Right atrium auricular region (tissue), 2 donors: ENCODE results near the gene SMPDL3B. TPM values are rescaled to one million over a fixed set of nuclear protein-coding genes. Genes with fewer than 3 reads are reported as not detected.
A peak's percentile ranks its signal among the peaks of the same experiment; 100 is the strongest.

Experiments used
- DNase-seq: peaks from one replicate; pipeline ENCODE4 v3.0.0-alpha.2; 2019; ENCODE audit warnings: low spot score
- H3K27ac ChIP-seq, 2 donors: fragments of 200-600 bp; sonication (generic); 1 replicate in 1 of 2; 2 replicates in 1 of 2; pipeline ENCODE4 v1.5.1; 2016 to 2019
- H3K27me3 ChIP-seq, 2 donors: fragments of 200-600 bp; sonication (generic); one replicate each; pipeline versions ENCODE4 v1.5.1 to v1.6.0; 2017 to 2019
- H3K36me3 ChIP-seq: fragments of 200-600 bp; sonication (generic); one replicate; pipeline ENCODE4 v1.5.1; 2016
- H3K4me1 ChIP-seq, 2 donors: fragments of 200-600 bp; sonication (generic); one replicate each; pipeline versions ENCODE4 v1.5.1 to v1.6.0; 2017 to 2019
- H3K4me3 ChIP-seq, 2 donors: fragments of 200-600 bp; sonication (generic); 1 replicate in 1 of 2; 2 replicates in 1 of 2; pipeline ENCODE4 v1.5.1; 2017 to 2019; ENCODE audit warnings: mild to moderate bottlenecking in 1 of 2, moderate library complexity in 1 of 2
- H3K9me3 ChIP-seq, 2 donors: fragments of 200-600 bp; sonication (generic); one replicate each; pipeline ENCODE4 v1.5.1; 2019
- CTCF ChIP-seq, 2 donors: fragments of 200-600 bp; sonication (generic); IDR thresholded peaks; one replicate each; pipeline ENCODE4 v1.5.1; 2019; ENCODE audit warnings: antibody characterized with exemption in 2 of 2
- total RNA-seq, 2 donors: library from RNA; depleted of rRNA; stranded (reverse); fragments of >200 nt; gene quantifications; one replicate each; pipeline ENCODE4 v1.1.0, GENCODE V29; 2016

SMPDL3B gene
- total RNA-seq, 2 donors from 2014 or later: 0.78 to 6.7 TPM

- TF ChIP-seq CTCF (IDR thresholded peaks at IDR 0.05): no peak
- no peaks in the 10 kb centered on the region for H3K27me3 ChIP-seq
- no peak overlapping the region for H3K4me3 ChIP-seq
- H3K4me1 ChIP-seq: peaks cover 0 to 14% of the 10 kb centered on the region in 2 donors
- peaks cover 16% of the 10 kb centered on the region for H3K36me3 ChIP-seq
- H3K27ac ChIP-seq: peak overlapping the region in 1 of 2 donors; percentile 33
- H3K9me3 ChIP-seq: no peaks in the 10 kb centered on the region
- no peak for DNase-seq
Observed at GRCh38 chr1:27972141-27972540, 37.3 kb downstream of the SMPDL3B start.

- Histone ChIP-seq H3K27me3 (no peaks in the 10 kb centered on the region), H3K27ac (no peak overlapping the region), H3K36me3 (peaks cover 15% of the 10 kb centered on the region), H3K4me1 (peaks cover 0 to 14% of the 10 kb centered on the region in 2 donors), H3K9me3 (no peaks in the 10 kb centered on the region), H3K4me3 (no peak overlapping the region)
- no peak for DNase-seq
- no peak for TF ChIP-seq CTCF (IDR thresholded peaks at IDR 0.05)
Observed at GRCh38 chr1:27973771-27974416, 39.1 kb downstream of the SMPDL3B start.

GRCh38 chr1:27974417-27974781, 39.6 kb downstream of the SMPDL3B start:
- peaks cover 0 to 16% of the 10 kb centered on the region in 2 donors for H3K4me1 ChIP-seq
- H3K27me3 ChIP-seq: no peaks in the 10 kb centered on the region
- no peaks in the 10 kb centered on the region for H3K9me3 ChIP-seq
- no peak overlapping the region for H3K4me3 ChIP-seq
- peaks cover 15% of the 10 kb centered on the region for H3K36me3 ChIP-seq
- no peak for TF ChIP-seq CTCF (IDR thresholded peaks at IDR 0.05)
- DNase-seq: no peak
- no peak overlapping the region for H3K27ac ChIP-seq

- TF ChIP-seq CTCF (IDR thresholded peaks at IDR 0.05): peak; percentile 9 to 68
- no peak overlapping the region for H3K27ac ChIP-seq
- no peak overlapping the region for H3K4me3 ChIP-seq
Observed at GRCh38 chr1:27979151-27979858, 44.5 kb downstream of the SMPDL3B start.

GRCh38 chr1:27979859-27980201, 45.0 kb downstream of the SMPDL3B start:
- no peaks in the 10 kb centered on the region for H3K27me3 ChIP-seq
- no peak for TF ChIP-seq CTCF (IDR thresholded peaks at IDR 0.05)
- H3K9me3 ChIP-seq: no peaks in the 10 kb centered on the region
- no peak overlapping the region for H3K4me3 ChIP-seq
- peaks cover 10% of the 10 kb centered on the region for H3K36me3 ChIP-seq
- no peak for DNase-seq
- peaks cover 0 to 9% of the 10 kb centered on the region in 2 donors for H3K4me1 ChIP-seq
- no peak overlapping the region for H3K27ac ChIP-seq

More at GRCh38 chr1:27979151-27979858, 44.5 kb downstream of the SMPDL3B start:
- no peak for DNase-seq
- Histone ChIP-seq H3K4me1 (peaks cover 0 to 9% of the 10 kb centered on the region in 2 donors), H3K36me3 (peaks cover 10% of the 10 kb centered on the region), H3K9me3 (no peaks in the 10 kb centered on the region), H3K27me3 (no peaks in the 10 kb centered on the region)
